GM12801 (cell line): Measurements from ENCODE around the gene SEMA4F.

Experiments
- CTCF ChIP-seq: IDR thresholded peaks from one replicate; pipeline ENCODE4 v1.5.1; 2011; ENCODE audit warnings: control low read depth; ENCODE audit not compliant: insufficient read length; ENCODE audit errors: extremely low read depth

The SEMA4F gene

GRCh38 chr2:74695663-74696062 lies 41.6 kb downstream of the SEMA4F start:
- TF ChIP-seq CTCF: no peak

GRCh38 chr2:74696829-74697228 lies 42.8 kb downstream of the SEMA4F start:
- no peak for TF ChIP-seq CTCF

GRCh38 chr2:74700643-74701372 lies 46.8 kb downstream of the SEMA4F start:
- TF ChIP-seq CTCF: no peak

- no peak for TF ChIP-seq CTCF
These were observed 48.1 kb downstream of the SEMA4F start for GRCh38 chr2:74702001-74702715.

- no peak for TF ChIP-seq CTCF
These were observed 49.3 kb downstream of the SEMA4F start for GRCh38 chr2:74703373-74703772.

GRCh38 chr2:74704216-74704615 lies 50.2 kb downstream of the SEMA4F start:
- no peak for TF ChIP-seq CTCF

GRCh38 chr2:74706741-74707140 lies 52.7 kb downstream of the SEMA4F start:
- TF ChIP-seq CTCF: no peak
